GM19452 (cell line): ENCODE results near the gene EMD.
A peak's percentile ranks its signal among the peaks of the same experiment; 100 is the strongest.

ENCODE experiments used
- ATAC-seq: cut with Tn5 transposase; IDR thresholded peaks from one replicate; pipeline ENCODE4 v1.9.1; 2021; ENCODE audit not compliant: unreplicated experiment

EMD gene

DNA sequence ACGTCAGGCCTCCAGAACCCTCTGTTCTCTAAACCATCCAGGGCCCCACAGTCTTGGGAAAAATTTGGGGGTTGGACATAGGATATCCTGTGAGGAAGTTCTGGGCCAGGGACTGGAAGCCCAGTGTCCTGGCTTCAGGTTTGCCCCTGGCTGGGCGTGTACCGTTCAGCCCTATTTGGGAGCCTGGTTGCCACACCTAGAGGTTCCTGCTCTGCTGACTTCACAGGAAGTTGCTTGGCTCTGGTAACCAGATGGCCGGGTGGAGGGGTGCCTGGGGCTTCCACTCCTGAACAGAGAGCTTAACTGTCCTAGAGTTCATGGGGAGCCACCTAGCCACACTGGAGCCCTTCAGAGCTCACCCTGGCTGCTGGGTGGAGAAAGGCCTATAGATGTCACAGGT lies 33.4 kb downstream of the EMD start:
- ATAC-seq, result no peak

DNA sequence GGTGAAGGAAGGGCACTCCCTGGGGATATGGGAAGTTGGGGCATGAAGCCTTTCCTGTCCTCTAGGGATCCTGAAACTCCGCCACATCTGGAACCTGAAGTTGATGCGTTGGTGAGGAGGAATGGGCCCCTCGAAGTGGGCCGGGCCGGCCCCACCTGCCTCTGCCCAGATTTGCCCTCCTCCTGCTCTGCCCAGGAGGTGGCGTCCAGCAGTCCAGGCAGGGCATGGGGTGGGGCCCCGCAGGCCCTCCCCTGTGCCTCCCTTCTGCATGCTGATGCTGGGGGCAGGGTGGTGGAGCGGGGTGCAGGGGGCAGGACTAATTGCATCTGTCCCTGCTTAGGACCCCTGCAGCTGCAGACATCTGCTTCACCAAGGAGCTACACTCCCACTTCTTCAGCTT lies 34.0 kb downstream of the EMD start:
- no peak for ATAC-seq

DNA sequence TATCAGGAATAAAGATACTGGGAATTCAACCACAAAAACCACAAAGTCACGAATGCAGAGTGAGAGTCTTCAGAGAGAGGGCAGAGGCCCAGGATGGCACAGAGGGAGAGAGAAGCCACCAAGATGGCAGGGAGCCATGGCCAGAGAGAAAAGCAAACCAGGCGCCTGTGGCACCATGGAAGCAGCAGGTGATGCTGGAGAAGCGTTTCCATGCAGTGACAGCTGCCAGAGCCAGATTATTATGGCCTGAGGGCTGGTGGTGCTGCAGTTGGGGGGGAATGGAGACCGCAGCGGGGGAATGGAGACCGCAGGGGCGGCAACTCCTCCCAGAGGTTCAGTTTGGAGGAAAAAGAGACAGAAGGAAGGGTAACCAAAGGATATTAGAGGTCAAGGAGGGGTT lies 38.1 kb downstream of the EMD start:
- no peak for ATAC-seq

DNA sequence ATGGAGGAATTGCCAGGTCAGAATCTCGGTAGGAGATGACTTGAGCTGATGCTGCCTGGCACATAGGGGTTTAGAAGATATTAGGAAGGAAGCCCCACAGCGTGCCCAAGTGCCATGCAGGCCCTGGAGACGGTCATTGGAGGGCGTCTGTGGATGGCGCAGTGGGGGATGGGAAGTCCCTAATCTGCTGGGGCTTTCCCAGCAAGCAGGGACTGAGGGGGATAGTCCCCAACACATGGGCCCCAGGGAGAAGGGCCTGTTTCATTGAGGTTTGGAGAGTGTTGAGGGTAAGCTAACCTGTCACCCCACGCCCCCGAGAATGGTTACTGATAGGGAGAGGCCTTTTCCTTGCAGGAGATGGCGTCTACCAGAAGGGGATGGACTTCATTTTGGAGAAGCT lies 40.1 kb downstream of the EMD start:
- ATAC-seq, result no peak

DNA sequence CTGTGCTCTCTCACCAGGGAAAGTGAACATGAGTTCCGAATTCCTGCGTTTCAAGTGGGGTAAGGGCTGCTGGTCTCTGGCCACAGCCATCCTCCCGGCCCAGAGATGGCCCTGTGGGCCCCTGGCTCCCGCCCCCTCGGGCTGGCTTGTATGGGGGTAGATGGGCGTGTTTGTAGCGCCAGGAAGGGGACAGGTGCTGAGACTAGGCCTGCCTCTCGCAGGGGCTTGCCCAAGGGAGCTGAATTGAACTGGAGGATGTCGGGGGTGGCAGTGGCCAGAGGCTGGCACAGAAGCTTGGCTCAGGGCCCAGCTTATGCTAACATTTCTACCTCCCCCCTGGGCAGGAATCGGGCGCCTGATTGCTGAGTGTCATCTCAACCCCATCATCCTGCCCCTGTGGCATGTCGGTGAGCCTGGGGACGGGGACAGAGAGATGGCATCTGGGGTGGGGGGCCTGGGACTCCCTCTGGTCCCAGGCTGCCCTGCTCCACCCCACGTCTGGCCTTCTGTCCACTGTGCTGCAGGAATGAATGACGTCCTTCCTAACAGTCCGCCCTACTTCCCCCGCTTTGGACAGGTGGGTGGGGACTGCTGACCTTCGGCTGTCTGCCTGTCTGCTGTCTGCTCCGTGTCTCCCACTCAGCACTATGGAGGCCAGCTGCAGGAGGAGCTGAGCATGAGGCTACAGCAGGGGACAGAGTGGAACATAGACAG lies 40.8 kb downstream of the EMD start:
- ATAC-seq, result no peak

DNA sequence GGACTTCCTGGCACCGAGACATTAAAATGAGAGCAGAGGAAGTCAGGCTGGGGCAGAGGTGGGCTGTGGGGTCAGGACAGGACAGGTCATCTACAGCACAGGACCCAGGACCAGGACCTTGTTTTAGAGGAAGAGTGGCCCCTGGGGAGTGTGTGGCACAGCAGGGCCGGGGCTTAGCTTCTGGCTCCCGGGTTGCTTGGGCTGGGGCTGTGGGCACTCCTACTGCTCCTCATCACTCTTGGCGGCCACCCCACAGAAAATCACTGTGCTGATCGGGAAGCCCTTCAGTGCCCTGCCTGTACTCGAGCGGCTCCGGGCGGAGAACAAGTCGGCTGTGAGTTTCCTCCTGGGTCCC lies 41.3 kb downstream of the EMD start:
- no peak for ATAC-seq

DNA sequence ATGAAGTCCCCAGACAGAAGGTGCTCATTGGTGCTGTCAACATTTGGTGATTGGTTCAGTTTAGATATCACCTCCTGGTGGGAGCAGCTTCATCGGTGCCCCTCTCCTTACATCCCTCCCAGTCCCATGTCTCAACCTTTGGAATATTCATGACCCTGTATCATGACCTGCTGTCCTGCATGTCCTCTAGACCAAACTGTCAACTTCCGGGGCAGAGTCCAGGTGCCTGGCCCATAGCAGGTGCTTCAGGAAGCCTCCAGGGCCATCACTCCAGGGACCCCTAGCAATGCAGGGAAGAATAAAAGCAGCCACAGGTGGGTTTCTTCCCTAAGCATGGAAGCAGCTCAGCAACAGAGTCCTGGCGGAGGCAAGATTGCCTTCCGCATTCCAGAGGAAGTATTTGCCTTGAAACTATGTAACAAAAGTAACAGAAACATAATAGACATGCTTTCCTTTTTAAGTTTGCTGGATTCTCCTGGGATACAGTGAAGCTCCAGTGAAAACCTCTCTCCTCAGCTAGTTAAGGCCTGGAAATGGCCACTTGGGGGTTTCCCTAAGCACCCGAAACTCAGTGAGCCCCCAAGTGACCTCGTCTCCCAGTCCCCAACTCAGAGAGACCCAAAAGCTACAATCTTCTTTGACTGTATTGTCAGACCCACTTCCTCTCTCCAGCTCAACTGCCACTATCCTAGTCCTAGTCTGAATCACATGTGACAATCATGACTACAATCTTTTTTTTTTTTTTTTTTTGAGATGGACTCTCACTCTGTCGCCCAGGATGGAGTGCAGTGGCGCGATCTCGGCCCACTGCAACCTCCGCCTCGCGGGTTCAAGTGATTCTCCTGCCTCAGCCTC lies 48.0 kb downstream of the EMD start:
- no peak for ATAC-seq

DNA sequence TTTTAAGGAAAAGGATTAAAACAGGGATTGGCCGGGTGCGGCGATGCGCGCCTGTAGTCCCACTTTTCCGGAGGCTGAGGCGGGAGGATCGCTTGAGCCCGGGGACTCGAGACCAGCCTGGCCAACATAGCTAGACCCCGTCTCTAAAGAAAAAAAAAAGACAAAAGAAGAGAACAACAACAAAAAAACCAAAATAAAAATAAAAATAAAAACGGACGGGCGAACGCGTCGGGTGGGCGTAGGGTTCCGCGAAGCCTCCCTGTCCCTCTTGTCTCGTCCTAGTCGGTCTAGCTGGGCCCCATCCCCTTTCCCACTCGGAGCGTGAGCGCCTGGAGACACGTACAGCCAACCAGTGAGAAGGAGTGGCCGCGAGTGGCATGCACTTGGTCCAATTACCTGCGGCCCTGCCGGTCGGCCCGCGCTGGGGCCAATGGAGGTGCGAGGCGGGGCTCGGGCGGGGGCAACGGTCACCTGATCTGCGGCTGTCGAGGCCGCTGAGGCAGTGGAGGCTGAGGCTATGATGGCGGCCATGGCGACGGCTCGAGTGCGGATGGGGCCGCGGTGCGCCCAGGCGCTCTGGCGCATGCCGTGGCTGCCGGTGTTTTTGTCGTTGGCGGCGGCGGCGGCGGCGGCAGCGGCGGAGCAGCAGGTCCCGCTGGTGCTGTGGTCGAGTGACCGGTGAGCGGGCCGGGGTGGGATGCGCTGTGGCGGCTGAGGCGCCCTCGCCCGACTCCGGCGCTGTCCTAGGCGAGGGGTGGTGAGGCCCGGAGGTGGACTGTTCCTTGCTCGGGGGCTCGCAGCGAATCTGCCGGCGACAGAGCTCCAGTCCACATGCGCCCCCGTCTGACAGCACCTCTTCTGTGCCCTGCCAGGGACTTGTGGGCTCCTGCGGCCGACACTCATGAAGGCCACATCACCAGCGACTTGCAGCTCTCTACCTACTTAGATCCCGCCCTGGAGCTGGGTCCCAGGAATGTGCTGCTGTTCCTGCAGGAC lies 49.4 kb downstream of the EMD start, which contains the start of gene ATP6AP1:
TSS of gene ATP6AP1 (plus strand) at position 502 of the 996 bp plus-strand sequence. CDS start at position 518, 16 bp downstream.
- ATAC-seq, result peak; percentile 96

DNA sequence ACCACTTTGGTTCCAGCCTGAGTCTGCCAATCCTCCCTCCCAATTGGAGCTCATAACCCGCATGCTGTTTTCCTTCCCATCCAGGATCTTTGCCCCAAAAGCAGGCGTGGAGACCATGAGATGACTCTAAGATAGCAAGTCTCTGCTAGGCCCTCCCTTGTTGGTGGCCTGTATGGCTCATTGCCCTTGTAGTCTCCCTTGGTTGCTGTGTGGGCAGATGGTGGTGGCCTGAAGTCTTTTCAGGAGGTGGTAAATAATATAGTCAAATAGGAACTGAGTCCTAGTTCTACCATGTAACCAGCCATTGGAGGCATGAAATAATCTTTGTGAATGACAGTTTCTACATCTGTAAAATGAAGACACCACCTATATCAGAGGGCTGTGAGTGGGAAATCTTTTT lies 50.6 kb downstream of the EMD start:
- ATAC-seq, result no peak

DNA sequence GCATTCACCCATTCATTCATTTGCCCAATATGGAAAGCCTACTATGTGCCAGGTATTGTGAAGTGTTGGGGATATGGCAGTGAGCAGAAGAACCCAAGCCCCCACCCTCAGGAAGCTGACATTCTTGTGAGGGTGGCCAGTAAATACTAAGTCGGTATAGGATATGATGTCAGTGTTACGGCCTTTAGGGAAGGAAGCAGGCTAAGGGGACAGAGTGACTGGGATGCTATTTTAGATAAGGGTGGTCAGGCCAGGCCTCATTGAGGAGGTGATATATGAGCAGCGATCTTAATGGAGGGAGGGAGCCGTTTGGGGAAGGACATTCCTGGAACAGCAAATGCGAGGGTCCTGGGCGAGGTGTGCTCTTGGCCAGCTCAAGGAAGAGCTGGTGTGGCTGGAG lies 51.4 kb downstream of the EMD start:
- ATAC-seq, result no peak

DNA sequence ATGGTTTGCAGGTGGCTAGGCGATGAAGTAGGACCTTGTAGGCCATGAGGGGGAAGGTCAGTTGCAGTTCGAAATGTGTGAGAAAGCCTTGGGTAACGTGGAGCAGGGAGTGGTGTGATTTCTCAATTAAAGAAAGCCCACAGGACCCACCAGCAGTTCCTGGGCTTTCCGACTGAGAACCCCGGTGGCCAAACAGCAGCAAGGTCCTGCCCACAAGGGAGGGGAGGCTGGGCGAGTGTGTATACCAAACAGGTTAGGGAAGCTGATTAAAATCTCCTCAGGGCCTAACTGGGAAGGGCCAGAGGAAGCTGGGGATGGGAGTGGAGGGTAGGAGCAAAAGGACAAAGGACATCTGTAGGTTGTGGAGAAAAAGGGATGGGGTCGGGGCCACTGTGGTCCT lies 51.8 kb downstream of the EMD start:
- ATAC-seq, result no peak
